Measurements from ENCODE around the gene ZSWIM5. TPM values are rescaled to one million over a fixed set of nuclear protein-coding genes. Genes with fewer than 3 reads are reported as not detected.
A peak's percentile ranks its signal among the peaks of the same experiment; 100 is the strongest.

ZSWIM5 gene
- total RNA-seq, 1 donor from 2014 or later: 13.2 TPM

GRCh38 chr1:45018599-45019230, 187.7 kb downstream of the ZSWIM5 start:
- H3K36me3 Mint-ChIP-seq (ENCODE audit: low read depth): no peaks in the 10 kb centered on the region
- H3K27me3 Mint-ChIP-seq (ENCODE audit: low read depth): no peaks in the 10 kb centered on the region
- H3K4me3 Mint-ChIP-seq: peak overlapping the region; percentile 42
- peaks cover 6% of the 10 kb centered on the region for H3K4me1 Mint-ChIP-seq
- H3K27ac Mint-ChIP-seq (ENCODE audit: unreplicated experiment): peak overlapping the region; percentile 31
- TF ChIP-seq CTCF (conservative IDR thresholded peaks at IDR 0.05): peak; percentile 79
- peak; percentile 53 for DNase-seq (ENCODE audit: low read depth, low spot score)
- no peaks in the 10 kb centered on the region for H3K9me3 Mint-ChIP-seq

GRCh38 chr1:45016767-45017166, 189.6 kb downstream of the ZSWIM5 start:
- no peaks in the 10 kb centered on the region for H3K36me3 Mint-ChIP-seq (ENCODE audit: low read depth)
- peak overlapping the region; percentile 10 for H3K27ac Mint-ChIP-seq (ENCODE audit: unreplicated experiment)
- H3K4me1 Mint-ChIP-seq: peaks cover 22% of the 10 kb centered on the region
- H3K4me3 Mint-ChIP-seq: peak overlapping the region; percentile 18
- DNase-seq (ENCODE audit: low read depth, low spot score): no peak
- TF ChIP-seq CTCF (conservative IDR thresholded peaks at IDR 0.05): no peak
- no peaks in the 10 kb centered on the region for H3K27me3 Mint-ChIP-seq (ENCODE audit: low read depth)
- no peaks in the 10 kb centered on the region for H3K9me3 Mint-ChIP-seq

GRCh38 chr1:45016090-45016697, 190.2 kb downstream of the ZSWIM5 start:
- Mint-ChIP-seq H3K36me3 (ENCODE audit: low read depth) (no peaks in the 10 kb centered on the region), H3K4me1 (peaks cover 28% of the 10 kb centered on the region), H3K27ac (ENCODE audit: unreplicated experiment) (no peak overlapping the region), H3K9me3 (no peaks in the 10 kb centered on the region), H3K4me3 (no peak overlapping the region), H3K27me3 (ENCODE audit: low read depth) (no peaks in the 10 kb centered on the region)
- DNase-seq (ENCODE audit: low read depth, low spot score): no peak
- TF ChIP-seq CTCF (conservative IDR thresholded peaks at IDR 0.05): no peak

GRCh38 chr1:45015683-45016082, 190.7 kb downstream of the ZSWIM5 start:
- Mint-ChIP-seq H3K4me1 (peaks cover 29% of the 10 kb centered on the region), H3K27me3 (ENCODE audit: low read depth) (no peaks in the 10 kb centered on the region), H3K27ac (ENCODE audit: unreplicated experiment) (no peak overlapping the region), H3K9me3 (no peaks in the 10 kb centered on the region), H3K36me3 (ENCODE audit: low read depth) (no peaks in the 10 kb centered on the region), H3K4me3 (no peak overlapping the region)
- DNase-seq (ENCODE audit: low read depth, low spot score): no peak
- no peak for TF ChIP-seq CTCF (conservative IDR thresholded peaks at IDR 0.05)

- H3K4me1 Mint-ChIP-seq: peaks cover 37% of the 10 kb centered on the region
- H3K27me3 Mint-ChIP-seq (ENCODE audit: low read depth): no peaks in the 10 kb centered on the region
- peak; percentile 86 for DNase-seq (ENCODE audit: low read depth, low spot score)
- peak; percentile 89 for TF ChIP-seq CTCF (conservative IDR thresholded peaks at IDR 0.05)
- peak overlapping the region; percentile 91 for H3K4me3 Mint-ChIP-seq
- H3K36me3 Mint-ChIP-seq (ENCODE audit: low read depth): no peaks in the 10 kb centered on the region
- peak overlapping the region; percentile 59 for H3K27ac Mint-ChIP-seq (ENCODE audit: unreplicated experiment)
- H3K9me3 Mint-ChIP-seq: no peaks in the 10 kb centered on the region
Measured at GRCh38 chr1:45014321-45015028, 191.9 kb downstream of the ZSWIM5 start.

Measured in neural crest cell (in vitro differentiated cells).